Stimulated activated CD4-positive, alpha-beta T cell treated with anti-CD3 and anti-CD28 coated beads, Interleukin-2, amount 100 ng/mL, for 48 hours (primary cell): Measurements from ENCODE around the gene FNBP1L.
"Not testable (repeated sequence)": the region's sequence is repeated elsewhere in the genome, so short reads cannot be mapped to it uniquely, and the experiment has no call there.

Experiments used
- DNase-seq, 2 donors: peaks; one replicate each; pipeline ENCODE4 v3.0.0-alpha.2; 2020

FNBP1L gene

DNA sequence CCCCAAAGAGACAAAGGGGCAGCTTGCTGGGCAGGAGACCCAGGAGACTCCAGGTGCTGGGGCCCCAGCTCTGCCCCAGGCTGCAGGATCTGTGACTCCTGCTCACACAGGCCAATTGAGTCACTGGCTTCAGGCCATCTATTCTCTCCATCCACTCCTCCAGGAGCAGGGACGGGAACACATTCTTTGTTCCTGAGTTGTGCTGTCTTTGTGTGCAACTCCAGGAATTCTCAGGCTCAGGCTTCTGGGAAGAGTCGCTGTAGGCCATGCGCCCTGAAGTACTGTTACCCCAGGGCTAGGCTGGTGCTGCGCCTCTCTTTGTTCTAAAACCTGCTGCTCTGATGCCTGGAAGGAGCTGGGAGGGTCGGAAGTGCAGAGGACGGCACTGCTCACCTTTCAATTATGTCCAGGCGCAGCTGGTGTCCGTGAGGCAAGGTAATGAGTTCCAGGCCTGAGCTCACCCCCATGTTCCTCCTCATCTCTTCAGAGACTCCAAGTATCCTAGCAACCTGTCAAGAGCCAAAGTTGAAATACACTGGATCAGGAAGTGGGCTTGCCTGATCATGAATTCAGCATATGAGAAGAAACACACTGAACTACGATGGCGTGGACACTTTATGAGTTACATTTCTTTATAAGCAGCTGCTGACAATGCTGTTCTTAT, 127.8 kb downstream of the FNBP1L start:
- DNase-seq: no peak

DNA sequence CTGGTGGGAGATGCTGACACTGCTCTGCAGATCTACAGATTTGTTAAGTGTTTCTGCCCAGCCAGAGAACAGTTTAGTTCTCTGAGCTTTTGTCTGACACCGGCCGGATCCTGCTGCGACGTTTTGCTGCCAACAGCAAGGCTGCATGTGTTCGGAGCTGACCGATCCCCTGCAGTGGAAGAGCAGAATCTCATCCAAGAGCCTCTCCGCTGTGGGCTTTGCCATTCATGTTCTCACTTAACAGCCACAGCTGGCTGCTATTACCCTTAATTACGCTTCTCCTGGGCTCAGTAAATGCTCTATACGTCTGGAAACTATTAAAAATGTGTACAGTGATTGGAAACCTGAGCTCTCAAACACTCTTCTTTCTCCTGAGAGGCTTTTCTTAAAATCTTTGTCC, 128.4 kb downstream of the FNBP1L start:
- no peak for DNase-seq

DNA sequence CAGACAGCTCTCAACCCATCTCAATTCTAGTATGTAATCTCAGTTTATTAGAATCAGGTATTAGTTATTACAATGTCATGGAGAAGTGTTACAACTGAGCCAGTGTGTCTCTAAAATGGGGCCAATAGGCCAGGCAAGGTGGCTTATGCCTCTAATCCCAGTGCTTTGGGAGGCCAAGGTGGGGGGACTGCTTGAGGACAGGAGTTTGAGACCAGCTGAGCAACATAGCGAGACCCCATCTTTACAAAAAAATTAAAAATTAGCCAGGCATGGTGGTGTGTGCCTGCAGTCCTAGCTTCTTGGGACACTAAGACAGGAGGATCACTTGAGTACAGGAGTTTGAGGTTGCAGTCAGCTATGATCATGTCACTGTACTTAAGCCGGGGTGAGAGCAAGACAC, 128.8 kb downstream of the FNBP1L start:
- DNase-seq: no peak

DNA sequence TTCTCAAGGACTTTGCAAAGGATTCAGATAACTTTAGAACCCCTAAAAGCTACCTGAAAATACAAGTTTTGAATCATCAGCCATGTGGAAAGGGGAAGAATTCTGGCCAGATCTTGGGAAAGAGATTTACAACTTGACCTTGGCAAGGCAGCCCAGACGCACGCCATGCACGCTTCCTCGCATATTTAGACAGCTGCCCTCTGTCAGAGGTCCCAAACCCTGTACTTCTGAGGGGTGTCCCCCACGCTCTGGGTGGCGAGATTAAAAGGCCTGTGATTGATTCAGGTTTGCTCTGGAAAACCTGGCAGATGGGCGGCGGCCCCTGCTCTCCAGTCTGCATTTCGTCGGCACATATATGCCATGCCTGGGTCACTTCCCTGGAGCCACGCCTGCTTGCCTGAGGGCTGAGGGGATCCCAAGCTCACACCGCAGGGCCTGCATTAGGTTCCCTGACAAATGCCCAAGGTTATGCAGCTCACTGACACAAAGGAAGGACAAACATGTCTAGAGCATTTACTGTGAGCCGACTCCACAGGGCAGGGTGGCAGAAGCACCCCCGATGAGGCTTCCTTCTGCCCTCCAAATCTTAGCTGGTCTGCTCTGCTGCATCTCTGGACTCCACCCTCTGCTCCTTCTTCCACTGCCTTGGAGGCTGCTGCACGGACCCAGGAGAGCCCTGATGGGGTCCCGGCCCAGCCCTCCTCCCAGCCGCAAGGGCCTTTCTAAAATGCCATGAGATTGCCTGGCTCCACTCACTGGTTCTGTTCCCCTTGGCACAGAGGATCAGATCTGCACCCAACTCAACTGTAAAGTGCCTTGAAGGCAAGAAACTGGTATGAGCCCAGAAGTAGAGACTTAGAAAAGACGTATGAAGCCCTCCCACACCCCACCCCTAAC, 129.9 kb downstream of the FNBP1L start:
- no peak for DNase-seq

DNA sequence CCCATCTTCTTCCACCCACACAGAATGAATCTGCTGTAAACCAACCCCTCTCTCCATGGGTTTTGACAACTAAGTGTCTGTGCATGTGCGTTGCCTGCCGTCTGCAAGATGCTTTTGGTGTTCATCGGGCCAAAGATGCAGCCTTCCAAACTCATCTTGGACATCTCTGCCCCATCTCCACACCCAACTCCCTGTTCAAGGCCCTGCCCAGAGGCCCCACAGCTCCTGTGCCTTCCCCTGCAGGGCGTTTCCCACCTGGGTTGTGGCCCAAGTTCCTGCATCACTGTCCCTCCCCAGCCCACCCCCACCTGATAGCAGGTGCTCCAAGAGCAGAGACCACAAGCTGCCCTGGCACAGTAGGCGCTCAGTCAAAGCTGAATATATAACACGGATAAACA, 130.5 kb downstream of the FNBP1L start:
- DNase-seq: no peak

DNA sequence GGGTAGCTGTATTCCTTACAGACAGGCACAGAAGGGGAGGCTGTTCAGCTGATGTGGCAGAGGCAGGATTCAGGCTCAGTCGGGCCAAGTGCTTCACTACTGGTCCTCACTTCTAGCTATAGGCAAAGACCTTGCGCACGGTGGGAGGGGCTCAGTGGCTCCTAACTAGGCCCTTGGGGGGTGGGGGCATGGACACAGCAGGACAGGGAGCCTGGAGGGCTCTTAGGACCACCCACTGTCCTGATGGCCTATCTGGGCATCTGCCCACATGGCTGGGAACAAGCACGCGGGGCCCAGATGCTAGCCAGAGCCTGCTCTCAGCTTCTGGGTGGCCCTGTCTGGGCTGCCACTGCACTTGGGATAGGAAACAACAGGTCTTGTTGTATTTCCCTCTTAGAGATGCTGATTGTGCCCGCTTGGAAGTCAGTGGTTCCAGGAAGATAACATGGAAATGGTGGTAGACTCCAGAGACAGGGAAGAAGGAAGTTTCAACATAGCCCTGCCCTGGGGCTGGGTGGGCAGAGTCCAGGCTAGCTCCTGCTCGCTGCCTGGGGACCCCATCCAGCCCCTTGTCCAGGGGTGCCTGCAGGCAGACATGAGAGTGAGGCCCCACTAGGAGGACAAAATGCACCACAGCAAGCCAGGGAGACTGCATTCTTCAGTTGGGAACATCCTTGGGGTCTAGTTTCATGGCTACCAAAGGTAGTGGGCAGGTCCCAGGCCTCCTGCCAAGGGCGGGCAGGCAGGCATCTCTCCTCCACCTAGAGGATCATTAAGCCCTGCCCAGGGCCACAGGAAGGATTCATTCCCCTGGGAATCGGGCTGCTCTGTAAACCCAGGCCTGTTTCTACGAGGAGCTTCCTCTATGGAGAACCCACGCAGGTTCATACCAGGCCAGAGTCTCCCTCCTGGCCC, 131.2 kb downstream of the FNBP1L start:
- DNase-seq: no peak

DNA sequence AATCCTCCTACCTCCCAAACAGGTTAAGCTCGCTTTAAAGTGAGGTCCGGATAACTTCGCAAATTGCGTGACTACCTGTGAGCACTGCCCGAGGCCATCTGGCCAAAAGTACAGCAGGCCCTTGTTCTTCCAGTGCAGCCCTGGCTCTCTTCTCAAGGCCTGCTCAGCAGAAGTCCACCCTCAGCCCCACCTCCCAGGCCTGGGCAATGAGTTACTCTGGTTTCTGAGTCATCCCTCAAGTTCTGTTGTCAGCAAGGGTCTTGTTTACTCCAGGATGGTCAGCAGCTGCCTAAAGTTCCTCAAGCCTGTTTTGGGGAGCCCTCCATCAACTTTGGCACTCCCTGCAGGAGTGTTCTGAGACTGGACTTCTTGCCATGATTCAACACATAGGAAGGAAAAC, 132.0 kb downstream of the FNBP1L start:
- DNase-seq: no peak

DNA sequence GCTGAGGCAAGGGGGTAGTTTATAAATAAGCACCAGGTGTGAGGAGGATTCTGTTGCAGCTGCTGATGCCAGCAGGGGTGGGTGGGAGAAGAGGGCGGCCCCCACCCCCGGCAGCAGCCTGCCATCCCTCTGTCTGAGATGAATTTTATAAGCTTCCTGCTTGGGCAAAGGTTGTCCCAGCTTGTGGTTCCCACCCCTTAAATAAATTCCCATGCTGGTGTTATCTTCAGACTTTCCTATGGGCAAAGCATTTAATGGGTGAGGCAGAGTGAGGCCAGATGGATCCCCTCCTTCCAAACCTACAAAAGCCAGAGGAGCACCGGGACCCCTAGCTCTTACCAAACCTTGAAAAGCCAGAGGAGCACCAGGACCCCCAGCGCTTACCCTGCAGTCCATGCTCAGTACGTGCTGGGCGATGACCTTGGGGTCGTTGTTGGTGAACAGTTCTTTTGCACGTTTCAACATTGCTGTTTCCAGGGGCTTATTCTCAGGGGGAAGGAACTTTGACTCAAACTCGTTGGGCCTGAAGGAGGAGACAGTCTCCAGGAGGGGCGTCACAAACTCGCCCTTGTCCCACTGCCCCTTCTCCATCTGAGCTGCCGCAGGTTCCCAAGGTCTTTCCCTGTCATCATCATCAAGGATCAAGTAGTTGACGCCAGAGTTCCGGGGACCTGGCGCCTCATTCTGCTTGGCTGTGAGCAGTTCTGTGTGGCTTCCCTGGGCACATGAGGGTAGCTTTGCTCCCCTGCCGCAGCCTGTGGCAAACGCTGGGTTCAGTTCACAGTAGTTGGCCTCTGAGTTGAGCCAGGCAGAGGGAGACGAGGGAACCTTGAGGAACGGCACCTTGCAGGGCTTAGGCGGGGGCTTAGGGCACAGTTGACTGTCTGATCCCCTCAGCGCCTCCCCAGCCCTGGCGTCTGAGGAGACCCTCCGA, 134.3 kb downstream of the FNBP1L start:
- DNase-seq: no peak

DNA sequence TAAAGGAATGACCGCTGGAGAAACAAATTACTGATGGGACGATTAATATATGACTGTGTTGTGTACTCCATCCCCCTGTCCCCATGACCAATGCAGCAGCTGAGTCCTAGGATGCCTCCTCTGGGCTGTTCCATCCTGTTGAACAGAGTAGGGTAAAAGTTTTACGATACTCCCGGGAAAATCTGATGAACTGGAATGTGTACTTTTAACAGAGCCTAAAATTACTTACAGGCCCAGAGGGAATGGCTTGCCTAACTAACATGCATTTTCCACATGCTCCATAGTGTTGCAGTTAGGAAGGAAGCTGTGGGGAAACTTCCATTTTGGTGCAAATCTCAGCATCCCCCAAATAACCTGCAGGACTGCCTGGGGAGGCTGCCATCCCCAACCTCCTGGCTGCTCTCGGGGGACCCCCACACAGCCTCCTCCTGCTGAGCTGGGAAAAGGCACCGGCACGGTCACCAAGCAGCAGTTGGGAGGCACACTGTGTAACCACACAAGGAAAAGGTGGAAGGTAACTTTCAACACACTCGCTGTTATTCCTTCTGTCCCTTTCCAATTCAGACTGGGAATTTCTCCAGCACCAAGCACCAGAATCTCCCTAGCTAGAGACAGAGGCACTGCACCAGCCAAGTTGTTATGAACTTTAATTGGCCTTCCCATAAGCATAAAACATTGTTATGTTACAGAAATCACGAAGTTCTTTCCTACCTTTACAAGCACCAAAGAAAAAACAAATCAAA, 136.5 kb downstream of the FNBP1L start:
- no peak for DNase-seq

DNA sequence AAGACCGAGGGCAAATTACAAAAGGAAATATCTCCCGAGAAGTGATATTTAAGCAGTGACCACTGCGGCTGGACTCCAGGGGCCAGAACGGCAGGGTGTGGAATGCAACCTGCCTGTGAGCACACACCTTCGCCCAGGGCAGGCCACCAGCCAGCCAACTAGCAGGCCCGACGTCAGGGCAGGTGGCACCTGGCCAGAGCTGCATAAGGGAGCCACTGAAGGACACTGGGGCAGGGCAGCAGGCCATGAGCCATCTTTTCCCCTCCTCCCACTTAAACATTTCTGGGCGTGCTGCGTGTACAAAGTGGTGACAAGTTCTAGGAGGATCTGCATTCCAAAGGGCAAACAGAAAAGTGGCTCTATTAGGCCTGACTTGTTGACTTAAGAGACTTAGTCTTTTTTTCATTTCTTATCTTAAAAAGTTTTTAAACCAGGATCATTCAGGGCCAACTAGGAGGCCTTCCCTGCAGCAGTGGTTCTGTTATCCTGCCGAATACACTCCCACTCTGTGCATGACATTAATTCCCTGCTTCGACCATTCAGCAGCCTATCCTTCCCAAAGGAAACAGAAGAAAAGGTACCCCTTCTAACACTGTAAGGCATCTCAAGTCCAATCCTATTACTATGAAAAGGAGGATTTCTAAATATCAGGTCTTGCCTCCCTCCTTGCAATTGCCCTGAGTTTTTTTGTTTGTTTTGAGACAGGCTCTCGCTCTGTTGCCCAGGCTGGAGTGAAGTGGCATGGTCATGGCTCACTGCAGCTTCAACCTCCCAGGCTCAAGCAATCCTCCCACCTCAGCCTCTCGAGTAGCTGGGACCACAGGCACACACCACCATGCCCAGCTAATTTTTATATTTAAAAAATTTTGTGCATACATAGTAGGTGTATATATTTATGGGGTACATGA, 137.4 kb downstream of the FNBP1L start:
- no peak for DNase-seq

DNA sequence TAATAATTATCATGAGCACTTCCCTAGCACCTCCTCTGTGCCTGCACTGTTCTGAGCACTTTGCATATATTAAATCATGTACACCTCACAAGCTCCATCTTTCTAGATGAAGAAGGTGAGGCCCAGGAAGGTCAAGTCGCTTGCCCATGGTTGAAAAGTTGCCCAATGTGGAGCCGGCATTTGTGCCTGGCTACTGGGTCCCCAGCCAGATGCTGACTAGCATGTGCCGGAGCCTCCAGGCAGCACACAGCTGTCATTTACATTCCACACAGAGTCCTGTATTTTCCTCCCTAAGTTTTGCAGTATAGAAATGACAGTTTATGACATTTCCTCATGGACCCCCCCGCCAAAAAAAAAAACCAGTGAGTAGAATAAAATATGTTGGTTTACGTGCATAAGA, 139.4 kb downstream of the FNBP1L start:
- DNase-seq: no peak

DNA sequence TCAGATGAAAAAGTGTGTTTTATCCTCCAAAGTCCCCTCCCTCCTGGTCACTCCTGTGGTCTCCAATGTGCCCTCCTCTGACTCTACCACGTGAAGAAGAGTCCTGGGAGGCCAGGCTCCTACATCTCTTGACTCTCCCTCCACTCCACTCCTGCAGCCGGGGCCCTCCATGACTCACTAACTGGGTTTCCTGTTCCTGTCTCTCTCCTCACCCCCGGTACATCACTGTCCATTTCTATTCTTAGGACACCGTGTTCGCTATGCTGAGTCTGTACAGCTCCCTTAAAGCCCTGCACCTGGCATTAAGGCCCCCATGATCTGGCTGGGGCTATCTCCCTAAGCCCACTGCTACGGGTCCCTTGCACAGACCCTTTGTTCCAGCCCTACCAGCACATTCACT, 140.3 kb downstream of the FNBP1L start:
- no peak for DNase-seq

DNA sequence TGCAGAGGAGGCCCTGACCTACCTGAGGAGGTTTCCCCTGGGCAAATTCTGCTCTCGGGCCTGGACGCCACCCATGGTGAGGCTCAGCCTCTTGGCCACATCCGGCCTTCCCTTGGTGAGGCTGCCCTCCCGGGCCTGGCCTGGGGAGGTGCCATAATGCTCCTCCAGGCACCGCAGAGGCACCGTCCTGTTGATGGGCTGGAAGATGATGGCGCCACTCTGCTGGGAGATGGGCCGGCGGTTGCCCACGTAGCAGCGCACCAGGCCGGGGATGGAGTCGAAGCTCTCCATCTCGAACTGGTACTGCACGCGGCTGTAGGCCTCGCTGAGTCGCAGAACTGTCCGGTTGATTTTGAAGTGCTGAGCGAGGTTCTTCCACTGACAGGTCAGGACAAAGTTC, 141.0 kb downstream of the FNBP1L start:
- no peak for DNase-seq

DNA sequence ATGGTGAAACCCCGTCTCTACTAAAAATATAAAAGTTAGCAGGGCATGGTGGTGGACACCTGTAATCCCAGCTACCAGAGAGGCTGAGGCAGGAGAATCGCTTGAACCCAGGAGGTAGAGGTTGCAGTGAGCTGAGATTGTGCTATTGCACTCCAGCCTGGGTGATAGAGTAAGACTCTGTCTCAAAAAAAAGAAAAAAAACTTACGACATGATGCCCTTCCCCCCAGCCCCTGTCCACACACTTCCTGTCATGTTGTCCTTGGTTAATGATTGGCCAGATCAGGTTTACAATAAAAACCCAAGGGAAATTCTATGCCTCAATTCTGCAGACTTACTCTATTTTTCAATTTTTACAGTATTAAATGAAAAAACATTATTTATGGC, 143.4 kb downstream of the FNBP1L start:
- not testable (repeated sequence) for DNase-seq

DNA sequence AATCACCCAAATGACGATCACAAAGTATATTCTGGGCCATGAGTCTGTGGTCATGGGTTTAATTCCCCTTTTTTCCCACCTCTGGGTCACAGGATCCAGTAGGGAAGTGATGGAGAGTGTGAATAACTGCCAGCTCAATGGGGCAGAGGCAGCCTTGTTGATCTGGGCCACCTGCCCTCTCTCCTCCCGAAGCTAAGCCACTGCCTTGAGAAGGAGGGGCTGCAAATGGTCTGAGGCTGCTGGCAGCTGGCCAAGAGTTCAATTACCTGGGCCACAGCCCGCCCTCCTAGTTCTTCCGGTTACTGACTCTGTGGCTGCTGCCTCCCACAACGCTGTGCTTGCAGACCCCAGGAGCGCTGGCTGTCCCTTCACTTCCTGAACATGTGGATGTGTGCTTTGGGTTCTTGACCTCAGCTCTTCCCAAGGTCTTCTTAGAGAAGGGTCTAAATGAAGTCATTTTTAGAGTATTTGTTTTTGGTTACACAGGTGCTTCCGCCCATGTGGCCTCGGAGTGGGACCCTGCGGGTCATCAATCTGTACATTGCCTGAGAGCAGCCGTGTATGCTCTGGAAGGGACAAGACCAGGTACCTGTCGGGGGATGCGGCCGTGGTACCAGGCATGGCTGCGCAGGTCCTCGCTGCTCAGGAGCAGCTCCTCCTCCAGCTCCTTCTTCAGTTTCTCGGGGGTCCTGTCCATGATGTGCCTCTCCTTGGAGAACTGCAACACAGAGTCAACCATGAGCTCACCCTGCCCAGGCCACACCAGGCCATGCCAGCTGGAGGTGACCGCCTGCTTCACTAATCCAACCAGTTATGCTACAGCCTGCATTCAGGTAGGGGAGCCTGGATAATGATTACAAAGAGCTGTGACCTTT, 144.0 kb downstream of the FNBP1L start:
- no peak for DNase-seq

DNA sequence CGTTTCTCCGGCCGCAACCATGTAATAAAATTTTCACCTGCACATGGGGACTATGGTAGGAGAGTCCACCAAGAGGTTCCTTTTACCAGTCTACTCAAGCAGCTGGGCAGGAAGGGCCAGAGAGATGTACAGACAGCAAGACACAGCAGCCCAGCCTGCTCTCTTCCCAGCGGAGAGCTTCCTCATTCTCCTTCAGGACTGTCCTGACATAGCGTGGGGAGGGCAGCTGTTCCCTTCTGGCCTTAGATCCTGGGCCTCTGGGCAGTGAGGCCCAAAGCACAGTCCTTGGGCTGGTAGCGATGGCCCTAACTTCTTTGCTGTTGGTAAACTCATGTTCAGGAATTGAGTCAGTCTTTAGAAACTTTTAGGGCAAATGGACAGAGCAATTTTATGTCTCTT, 144.6 kb downstream of the FNBP1L start:
- no peak for DNase-seq

DNA sequence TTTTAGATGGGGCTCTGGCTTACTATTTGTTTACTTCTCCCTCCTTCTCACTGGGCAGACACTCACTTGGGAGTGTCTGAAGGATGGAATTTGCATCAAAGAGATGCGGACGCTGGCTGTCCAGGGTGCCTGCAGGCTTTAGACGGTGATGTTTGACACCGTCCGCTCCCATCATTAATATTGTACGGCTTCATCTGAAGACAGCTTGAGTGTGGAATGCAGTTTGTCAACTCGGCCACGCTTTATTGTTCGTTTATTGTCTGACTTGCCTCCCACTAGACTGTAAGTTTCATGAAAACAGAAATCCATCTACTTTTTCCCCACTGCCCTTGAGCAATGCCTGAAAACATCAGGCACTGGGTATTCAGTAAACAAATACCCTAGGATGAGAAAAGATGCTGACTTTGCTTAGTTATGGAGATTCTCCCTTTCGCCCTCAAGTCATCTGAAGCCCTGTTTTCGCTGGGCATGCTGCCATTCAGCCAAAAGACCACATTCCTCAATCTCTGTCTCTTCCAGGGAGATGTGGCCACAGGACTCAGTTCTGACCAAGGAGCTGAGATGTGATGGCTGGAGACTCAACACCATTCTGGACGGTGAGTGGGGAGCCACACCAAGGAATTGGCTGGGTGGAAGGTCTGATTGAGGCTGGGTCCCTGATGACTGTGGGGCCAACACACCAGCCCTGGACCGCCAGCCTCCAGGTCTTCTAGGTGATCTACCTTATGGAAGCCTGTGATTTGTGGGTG, 146.1 kb downstream of the FNBP1L start:
- DNase-seq: no peak

DNA sequence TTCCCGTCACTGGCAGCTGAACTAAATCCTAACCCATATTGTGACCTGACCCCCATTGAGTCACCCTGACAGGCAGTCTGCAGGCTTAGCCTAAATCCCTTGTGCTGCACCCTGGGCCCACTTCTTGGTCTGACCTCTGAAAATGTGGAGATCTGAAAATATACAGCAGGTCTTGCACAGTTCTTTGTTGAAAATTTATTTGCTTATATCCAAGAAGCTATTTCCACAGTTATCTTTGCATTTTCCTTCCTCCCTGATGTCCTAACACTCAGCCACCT, 146.6 kb downstream of the FNBP1L start:
- no peak for DNase-seq

DNA sequence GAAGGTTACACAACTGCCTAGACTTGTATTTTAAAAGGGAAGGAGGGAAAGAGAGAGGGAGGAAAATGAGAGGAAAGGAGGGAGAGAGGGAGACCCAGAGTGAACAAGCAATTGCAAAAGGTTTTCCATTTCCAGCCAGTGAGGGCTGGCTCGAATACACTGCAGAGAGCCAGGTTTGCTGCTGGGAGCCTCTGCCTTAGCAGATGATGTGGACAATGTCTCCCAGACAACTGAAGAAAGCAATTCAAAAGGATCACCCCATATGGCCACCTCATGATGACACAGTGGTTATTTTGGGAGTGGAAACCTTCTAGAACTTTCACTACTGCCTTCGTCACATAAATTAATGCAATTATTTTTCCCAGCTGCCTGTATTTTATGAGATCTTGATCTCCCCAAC, 147.3 kb downstream of the FNBP1L start:
- DNase-seq: no peak
